CD4-positive, alpha-beta T cell treated with Interleukin-6 for 4 hours (primary cell): ENCODE data around the gene CCDC93.

Experiments
- DNase-seq: peaks from one replicate; pipeline ENCODE4 v3.0.0-alpha.2; 2020; ENCODE audit warnings: mixed read lengths

The CCDC93 gene

GRCh38 chr2:118013724-118014491, at the start of gene CCDC93:
Gene CCDC93 (minus strand): TSS chr2:118014070. CDS start chr2:118013995, 75 bp downstream.
- peak; percentile 88 for DNase-seq

- DNase-seq: no peak
Observed at GRCh38 chr2:118062669-118063068, 48.8 kb upstream of the CCDC93 start.

- DNase-seq: no peak
Observed at GRCh38 chr2:118062048-118062447, 48.2 kb upstream of the CCDC93 start.

GRCh38 chr2:118061135-118061955, 47.5 kb upstream of the CCDC93 start:
- no peak for DNase-seq

- DNase-seq: no peak
Observed at GRCh38 chr2:118059919-118060478, 46.1 kb upstream of the CCDC93 start.

- DNase-seq: no peak
Observed at GRCh38 chr2:118058951-118059350, 45.1 kb upstream of the CCDC93 start.

- no peak for DNase-seq
Observed at GRCh38 chr2:118056801-118057200, 42.9 kb upstream of the CCDC93 start.

GRCh38 chr2:118056165-118056534, 42.3 kb upstream of the CCDC93 start:
- DNase-seq: no peak

GRCh38 chr2:118055512-118056164, 41.8 kb upstream of the CCDC93 start:
- no peak for DNase-seq

- no peak for DNase-seq
Observed at GRCh38 chr2:118054213-118055008, 40.5 kb upstream of the CCDC93 start.

- no peak for DNase-seq
Observed at GRCh38 chr2:118053681-118054080, 39.8 kb upstream of the CCDC93 start.

- no peak for DNase-seq
Observed at GRCh38 chr2:118052474-118052873, 38.6 kb upstream of the CCDC93 start.

GRCh38 chr2:118051826-118052358, 38.0 kb upstream of the CCDC93 start:
- DNase-seq: no peak

GRCh38 chr2:118050974-118051373, 37.1 kb upstream of the CCDC93 start:
- DNase-seq: no peak

- no peak for DNase-seq
Observed at GRCh38 chr2:118050386-118050785, 36.5 kb upstream of the CCDC93 start.

GRCh38 chr2:118049816-118050140, 35.9 kb upstream of the CCDC93 start:
- no peak for DNase-seq

- no peak for DNase-seq
Observed at GRCh38 chr2:118049140-118049815, 35.4 kb upstream of the CCDC93 start.

- DNase-seq: no peak
Observed at GRCh38 chr2:118048401-118048800, 34.5 kb upstream of the CCDC93 start.

GRCh38 chr2:118047380-118047826, 33.5 kb upstream of the CCDC93 start:
- no peak for DNase-seq

- no peak for DNase-seq
Observed at GRCh38 chr2:118046634-118047210, 32.9 kb upstream of the CCDC93 start.

GRCh38 chr2:118045286-118045685, 31.4 kb upstream of the CCDC93 start:
- no peak for DNase-seq
